ENCODE measurements around the gene BCORL1.

Gene BCORL1

DNA sequence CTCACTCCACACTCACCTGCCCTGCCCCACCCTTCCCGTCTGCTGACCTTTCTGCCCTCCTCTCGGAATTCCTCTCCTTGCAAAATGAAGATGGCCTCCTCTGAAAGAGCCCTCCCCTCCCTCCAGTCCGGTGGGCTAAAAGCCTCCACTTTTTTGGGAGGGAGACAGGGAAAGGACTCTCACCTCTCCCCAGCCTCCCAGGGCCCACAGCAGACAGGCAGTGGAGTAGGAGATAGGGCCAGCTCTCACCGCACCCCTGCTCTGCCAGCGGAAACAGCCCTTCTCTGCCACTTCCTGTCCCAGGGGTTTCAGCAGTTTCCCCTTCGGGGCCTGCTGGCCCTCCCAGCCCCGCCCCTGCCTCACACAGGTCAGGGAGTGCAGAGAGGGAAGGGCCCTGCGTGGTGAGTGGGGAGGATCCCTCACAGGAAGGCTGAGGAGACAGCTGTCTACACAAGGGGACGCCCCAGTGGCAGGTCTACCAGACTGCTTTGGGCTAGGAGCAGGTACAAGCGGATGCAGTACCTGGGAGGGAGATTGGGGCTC is 109.6 kb downstream of the BCORL1 start:
- H3K36me3 ChIP-seq (replicated peaks) = no peaks in the 10 kb centered on the region
- in situ Hi-C loops (cut with MboI; ENCODE audit: low sequenced_read_pairs) = no loop called here
- H3K27me3 ChIP-seq (ENCODE audit: low read depth) = no peaks in the 10 kb centered on the region
- H3K4me1 ChIP-seq = no peaks in the 10 kb centered on the region
- H3K4me3 ChIP-seq = no peak overlapping the region
- DNase-seq (ENCODE audit: low spot score in 2 of 2) = no peak
- no peaks in the 10 kb centered on the region for H3K9me3 ChIP-seq

- H3K9me3 ChIP-seq = no peaks in the 10 kb centered on the region
- H3K27me3 ChIP-seq (ENCODE audit: low read depth) = no peaks in the 10 kb centered on the region
- no peaks in the 10 kb centered on the region for H3K4me1 ChIP-seq
- no peaks in the 10 kb centered on the region for H3K36me3 ChIP-seq (replicated peaks)
- in situ Hi-C loops (cut with MboI; ENCODE audit: low sequenced_read_pairs) = no loop called here
- no peak for DNase-seq (ENCODE audit: low spot score in 2 of 2)
- H3K4me3 ChIP-seq = no peak overlapping the region
Measured at GRCh38 chrX:130093271-130093670, 110.8 kb downstream of the BCORL1 start.

- H3K4me1 ChIP-seq = no peaks in the 10 kb centered on the region
- no peaks in the 10 kb centered on the region for H3K36me3 ChIP-seq (replicated peaks)
- no peaks in the 10 kb centered on the region for H3K27me3 ChIP-seq (ENCODE audit: low read depth)
- no peak overlapping the region for H3K4me3 ChIP-seq
- DNase-seq (ENCODE audit: low spot score in 2 of 2) = no peak
- no peaks in the 10 kb centered on the region for H3K9me3 ChIP-seq
- in situ Hi-C loops (cut with MboI; ENCODE audit: low sequenced_read_pairs) = no loop called here
Measured at GRCh38 chrX:130094696-130095095, 112.3 kb downstream of the BCORL1 start.

DNA sequence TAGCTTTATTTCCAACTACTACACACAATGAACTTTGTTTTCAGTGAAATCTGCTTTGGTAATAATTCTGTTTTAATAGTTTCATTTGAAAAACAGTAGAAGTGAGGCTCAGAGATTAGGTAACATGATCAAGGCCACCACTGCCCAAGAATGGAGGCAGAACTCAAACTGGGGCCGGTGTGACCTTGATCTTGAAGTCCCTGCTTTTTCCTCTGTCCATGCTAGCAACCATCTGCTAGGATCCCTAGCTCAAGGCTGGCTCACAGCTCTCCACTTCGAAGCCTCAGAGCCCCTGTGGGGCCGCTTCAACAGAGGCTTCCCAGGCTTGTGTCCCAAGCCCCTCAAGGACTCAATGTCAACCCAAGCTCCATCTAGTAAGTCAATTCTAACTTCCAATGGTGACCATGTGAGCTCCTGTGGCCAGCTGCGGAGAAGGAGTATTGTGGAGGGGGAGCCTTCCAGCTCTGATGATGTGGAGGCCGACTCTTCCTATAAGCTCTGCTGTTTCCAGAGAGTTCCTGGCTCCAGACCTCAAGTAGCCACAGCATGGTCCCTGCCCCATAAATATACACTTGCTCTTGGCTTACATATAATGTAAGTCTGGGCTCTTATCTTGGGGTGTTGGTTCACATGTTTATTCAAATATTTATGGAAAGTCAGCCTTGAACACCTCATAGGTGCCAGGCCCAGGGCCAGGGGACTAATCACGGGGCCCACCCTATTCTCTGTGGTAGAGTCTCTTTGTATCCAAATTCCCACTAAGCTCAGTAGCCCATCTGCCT is 113.0 kb downstream of the BCORL1 start:
- Histone ChIP-seq H3K36me3 (replicated peaks) (no peaks in the 10 kb centered on the region), H3K9me3 (no peaks in the 10 kb centered on the region), H3K27me3 (ENCODE audit: low read depth) (no peaks in the 10 kb centered on the region), H3K4me3 (no peak overlapping the region), H3K4me1 (no peaks in the 10 kb centered on the region)
- DNase-seq (ENCODE audit: low spot score in 2 of 2) = no peak
- in situ Hi-C loops (cut with MboI; ENCODE audit: low sequenced_read_pairs) = no loop called here

DNA sequence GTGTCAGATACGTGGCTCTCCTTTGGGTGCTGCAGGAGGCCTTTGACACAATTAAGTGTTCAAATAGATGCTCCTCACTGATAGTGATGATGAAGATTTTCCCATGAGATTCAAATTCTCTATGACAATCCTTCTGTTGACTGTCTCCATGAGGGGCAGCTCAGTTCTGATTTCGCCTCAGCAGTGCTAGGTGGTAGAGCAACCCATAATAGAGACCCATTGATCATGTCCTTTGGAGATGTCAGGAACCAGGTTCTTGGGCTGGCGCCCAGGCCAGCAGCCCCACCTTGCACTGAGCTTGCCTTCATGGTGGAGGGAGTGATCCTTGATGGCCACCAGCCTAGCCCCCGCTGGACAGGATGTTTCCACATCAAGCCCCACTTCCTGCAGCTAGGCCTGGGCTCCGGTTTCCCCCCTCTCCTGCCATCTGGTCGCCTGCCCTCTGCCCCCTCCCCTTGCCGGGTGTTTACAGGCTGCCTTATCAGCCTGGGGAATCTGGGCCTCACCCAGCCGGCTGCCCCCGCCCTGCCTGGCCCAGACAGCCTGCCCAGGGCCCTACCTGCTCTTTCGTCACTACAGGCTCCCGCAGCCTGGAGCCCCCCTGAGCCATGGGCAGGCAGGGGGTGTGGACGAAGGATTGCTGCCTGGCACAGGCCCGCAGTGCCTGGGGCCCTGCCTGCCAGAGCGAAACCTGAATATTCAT is 115.2 kb downstream of the BCORL1 start:
- in situ Hi-C loops (cut with MboI; ENCODE audit: low sequenced_read_pairs) = no loop called here
- Histone ChIP-seq H3K4me1 (no peaks in the 10 kb centered on the region), H3K4me3 (no peak overlapping the region), H3K9me3 (no peaks in the 10 kb centered on the region), H3K27me3 (ENCODE audit: low read depth) (no peaks in the 10 kb centered on the region), H3K36me3 (replicated peaks) (no peaks in the 10 kb centered on the region)
- no peak for DNase-seq (ENCODE audit: low spot score in 2 of 2)

GRCh38 chrX:130098210-130098552 is 115.7 kb downstream of the BCORL1 start:
- H3K9me3 ChIP-seq = no peaks in the 10 kb centered on the region
- no peaks in the 10 kb centered on the region for H3K36me3 ChIP-seq (replicated peaks)
- no peak overlapping the region for H3K4me3 ChIP-seq
- H3K4me1 ChIP-seq = no peaks in the 10 kb centered on the region
- DNase-seq (ENCODE audit: low spot score in 2 of 2) = no peak
- H3K27me3 ChIP-seq (ENCODE audit: low read depth) = no peaks in the 10 kb centered on the region
- in situ Hi-C loops (cut with MboI; ENCODE audit: low sequenced_read_pairs) = no loop called here

DNA sequence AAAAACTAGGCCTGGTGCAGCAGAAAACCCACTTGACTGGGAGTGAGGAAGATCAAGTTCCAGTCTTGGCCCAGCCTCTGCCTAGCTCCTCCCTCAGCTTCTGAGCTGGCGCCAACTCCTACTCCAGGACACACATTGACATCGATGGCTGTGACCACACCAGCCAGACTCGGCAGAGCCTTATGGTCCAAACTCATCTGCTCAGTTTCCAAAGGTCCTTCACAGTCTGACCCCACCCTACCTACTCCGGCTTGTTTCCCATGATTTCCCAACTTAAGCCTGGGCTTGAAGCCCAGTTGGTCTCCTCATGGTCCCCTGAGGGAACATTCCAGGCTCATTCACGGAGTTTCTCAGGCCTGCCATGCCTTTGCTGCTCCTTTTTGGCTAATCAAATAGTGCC is 117.7 kb downstream of the BCORL1 start:
- DNase-seq (ENCODE audit: low spot score in 2 of 2) = no peak
- Histone ChIP-seq H3K36me3 (replicated peaks) (no peaks in the 10 kb centered on the region), H3K4me1 (no peaks in the 10 kb centered on the region), H3K4me3 (no peak overlapping the region), H3K27me3 (ENCODE audit: low read depth) (no peaks in the 10 kb centered on the region), H3K9me3 (no peaks in the 10 kb centered on the region)
- in situ Hi-C loops (cut with MboI; ENCODE audit: low sequenced_read_pairs) = loop anchor here (25.0 kb wide), 1 partner anchor 812 kb away; the partner anchor contains the start of gene ENOX2

GRCh38 chrX:130103605-130104004 is 121.2 kb downstream of the BCORL1 start:
- no peaks in the 10 kb centered on the region for H3K27me3 ChIP-seq (ENCODE audit: low read depth)
- no peaks in the 10 kb centered on the region for H3K9me3 ChIP-seq
- in situ Hi-C loops (cut with MboI; ENCODE audit: low sequenced_read_pairs) = loop anchor here (25.0 kb wide), 1 partner anchor 809 kb away; the partner anchor contains the start of gene ENOX2
- H3K36me3 ChIP-seq (replicated peaks) = no peaks in the 10 kb centered on the region
- no peak for DNase-seq (ENCODE audit: low spot score in 2 of 2)
- peaks cover 3% of the 10 kb centered on the region for H3K4me1 ChIP-seq
- H3K4me3 ChIP-seq = no peak overlapping the region

- in situ Hi-C loops (cut with MboI; ENCODE audit: low sequenced_read_pairs) = loop anchor here (25.0 kb wide), 1 partner anchor 807 kb away; the partner anchor contains the start of gene ENOX2
- peaks cover 11% of the 10 kb centered on the region for H3K4me1 ChIP-seq
Measured at GRCh38 chrX:130105244-130105643, 122.8 kb downstream of the BCORL1 start.

GRCh38 chrX:130106071-130106470 is 123.6 kb downstream of the BCORL1 start:
- no peak for DNase-seq (ENCODE audit: low spot score in 2 of 2)
- no peaks in the 10 kb centered on the region for H3K9me3 ChIP-seq
- no peaks in the 10 kb centered on the region for H3K36me3 ChIP-seq (replicated peaks)
- no peak overlapping the region for H3K4me3 ChIP-seq
- in situ Hi-C loops (cut with MboI; ENCODE audit: low sequenced_read_pairs) = loop anchor here (25.0 kb wide), 1 partner anchor 806 kb away; the partner anchor contains the start of gene ENOX2
- H3K4me1 ChIP-seq = peaks cover 11% of the 10 kb centered on the region
- no peaks in the 10 kb centered on the region for H3K27me3 ChIP-seq (ENCODE audit: low read depth)

More at GRCh38 chrX:130105244-130105643, 122.8 kb downstream of the BCORL1 start:
- no peak for DNase-seq (ENCODE audit: low spot score in 2 of 2)
- H3K9me3 ChIP-seq = no peaks in the 10 kb centered on the region
- no peaks in the 10 kb centered on the region for H3K36me3 ChIP-seq (replicated peaks)
- H3K4me3 ChIP-seq = no peak overlapping the region
- H3K27me3 ChIP-seq (ENCODE audit: low read depth) = no peaks in the 10 kb centered on the region
